Measurements from ENCODE around the gene UBE2U. TPM values are rescaled to one million over a fixed set of nuclear protein-coding genes. Genes with fewer than 3 reads are reported as not detected.

Gene UBE2U
- polyA plus RNA-seq, 1 donor (not counting 4 experiments of a cell fraction or from before 2014, with no cell fraction given) = not detected

GRCh38 chr1:64245495-64245894, 42.1 kb downstream of the UBE2U start:
- TF ChIP-seq, protein P1, sequence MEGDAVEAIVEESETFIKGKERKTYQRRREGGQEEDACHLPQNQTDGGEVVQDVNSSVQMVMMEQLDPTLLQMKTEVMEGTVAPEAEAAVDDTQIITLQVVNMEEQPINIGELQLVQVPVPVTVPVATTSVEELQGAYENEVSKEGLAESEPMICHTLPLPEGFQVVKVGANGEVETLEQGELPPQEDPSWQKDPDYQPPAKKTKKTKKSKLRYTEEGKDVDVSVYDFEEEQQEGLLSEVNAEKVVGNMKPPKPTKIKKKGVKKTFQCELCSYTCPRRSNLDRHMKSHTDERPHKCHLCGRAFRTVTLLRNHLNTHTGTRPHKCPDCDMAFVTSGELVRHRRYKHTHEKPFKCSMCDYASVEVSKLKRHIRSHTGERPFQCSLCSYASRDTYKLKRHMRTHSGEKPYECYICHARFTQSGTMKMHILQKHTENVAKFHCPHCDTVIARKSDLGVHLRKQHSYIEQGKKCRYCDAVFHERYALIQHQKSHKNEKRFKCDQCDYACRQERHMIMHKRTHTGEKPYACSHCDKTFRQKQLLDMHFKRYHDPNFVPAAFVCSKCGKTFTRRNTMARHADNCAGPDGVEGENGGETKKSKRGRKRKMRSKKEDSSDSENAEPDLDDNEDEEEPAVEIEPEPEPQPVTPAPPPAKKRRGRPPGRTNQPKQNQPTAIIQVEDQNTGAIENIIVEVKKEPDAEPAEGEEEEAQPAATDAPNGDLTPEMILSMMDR (optimal IDR thresholded peaks at IDR 0.05 in 1 of 3, IDR thresholded peaks at IDR 0.05 in 1 of 3, conservative IDR thresholded peaks at IDR 0.05 in 1 of 3; ENCODE audit: extremely low read depth in 1 of 3, insufficient read depth in 2 of 3, low read length in 3 of 3) = no peak
- TF ChIP-seq EZH2 (IDR thresholded peaks at IDR 0.05; ENCODE audit: low read length) = no peak
- Histone ChIP-seq H3K36me3 (ENCODE audit: control insufficient read depth in 2 of 2, extremely low read depth in 1 of 2, insufficient read depth in 2 of 2, low read length in 2 of 2) (no peaks in the 10 kb centered on the region), H2AFZ (ENCODE audit: control insufficient read depth, low read length) (peak overlapping the region; percentile 6), H3K4me2 (ENCODE audit: control insufficient read depth, extremely low read depth, insufficient read depth, low read depth, low read length) (no peak overlapping the region), H3K4me1 (ENCODE audit: control insufficient read depth, extremely low read depth, insufficient read depth, low read length) (no peaks in the 10 kb centered on the region), H3K9me3 (ENCODE audit: control insufficient read depth, low read depth, low read length) (no peaks in the 10 kb centered on the region), H3K27me3 (ENCODE audit: control insufficient read depth, extremely low read depth, insufficient read depth, low read length) (no peaks in the 10 kb centered on the region), H4K20me1 (ENCODE audit: control insufficient read depth, extremely low read depth, insufficient read depth, low read length) (no peaks in the 10 kb centered on the region), H3K9ac (ENCODE audit: control insufficient read depth, extremely low read depth, insufficient read depth, low read length) (no peak overlapping the region), H3K4me3 (ENCODE audit: control insufficient read depth in 2 of 3, extremely low read depth in 1 of 3, insufficient read depth in 2 of 3, low read depth in 1 of 3, low read length in 3 of 3) (no peak overlapping the region), H3K79me2 (ENCODE audit: control insufficient read depth, insufficient read depth, low read length) (no peaks in the 10 kb centered on the region), H3K27ac (ENCODE audit: control insufficient read depth, insufficient read depth, low read length) (no peak overlapping the region), H3K9me1 (ENCODE audit: control insufficient read depth, extremely low read depth, insufficient read depth, low read length) (no peaks in the 10 kb centered on the region)
- DNase-seq (ENCODE audit: low read depth, low spot score) (no peak), FAIRE-seq (peak; percentile 41)
- dilution Hi-C loops (cut with MboI; ENCODE audit: extremely low pct_ligation_motif_present, low sequenced_read_pairs) = loop anchor here (25.0 kb wide), 1 partner anchor 658 kb away; the partner anchor contains the start of gene PGM1

- dilution Hi-C loops (cut with MboI; ENCODE audit: extremely low pct_ligation_motif_present, low sequenced_read_pairs) = loop anchor here (25.0 kb wide), 1 partner anchor 659 kb away; the partner anchor contains the start of gene PGM1
- no peak overlapping the region for H3K4me3 ChIP-seq (ENCODE audit: control insufficient read depth in 2 of 3, extremely low read depth in 1 of 3, insufficient read depth in 2 of 3, low read depth in 1 of 3, low read length in 3 of 3)
- no peaks in the 10 kb centered on the region for H3K36me3 ChIP-seq (ENCODE audit: control insufficient read depth in 2 of 2, extremely low read depth in 1 of 2, insufficient read depth in 2 of 2, low read length in 2 of 2)
- no peak for TF ChIP-seq EZH2 (IDR thresholded peaks at IDR 0.05; ENCODE audit: low read length)
- TF ChIP-seq, protein P1 (optimal IDR thresholded peaks at IDR 0.05 in 1 of 3, IDR thresholded peaks at IDR 0.05 in 1 of 3, conservative IDR thresholded peaks at IDR 0.05 in 1 of 3; ENCODE audit: extremely low read depth in 1 of 3, insufficient read depth in 2 of 3, low read length in 3 of 3) = peak in 2 of 3 experiments; percentile 42 to 47
- no peak overlapping the region for H3K9ac ChIP-seq (ENCODE audit: control insufficient read depth, extremely low read depth, insufficient read depth, low read length)
- H3K4me1 ChIP-seq (ENCODE audit: control insufficient read depth, extremely low read depth, insufficient read depth, low read length) = no peaks in the 10 kb centered on the region
- H3K9me1 ChIP-seq (ENCODE audit: control insufficient read depth, extremely low read depth, insufficient read depth, low read length) = no peaks in the 10 kb centered on the region
- no peaks in the 10 kb centered on the region for H4K20me1 ChIP-seq (ENCODE audit: control insufficient read depth, extremely low read depth, insufficient read depth, low read length)
- FAIRE-seq = peak; percentile 44
- no peak overlapping the region for H2AFZ ChIP-seq (ENCODE audit: control insufficient read depth, low read length)
- no peaks in the 10 kb centered on the region for H3K9me3 ChIP-seq (ENCODE audit: control insufficient read depth, low read depth, low read length)
- no peak overlapping the region for H3K4me2 ChIP-seq (ENCODE audit: control insufficient read depth, extremely low read depth, insufficient read depth, low read depth, low read length)
- H3K27me3 ChIP-seq (ENCODE audit: control insufficient read depth, extremely low read depth, insufficient read depth, low read length) = no peaks in the 10 kb centered on the region
- H3K79me2 ChIP-seq (ENCODE audit: control insufficient read depth, insufficient read depth, low read length) = no peaks in the 10 kb centered on the region
- no peak overlapping the region for H3K27ac ChIP-seq (ENCODE audit: control insufficient read depth, insufficient read depth, low read length)
- peak; percentile 15 for DNase-seq (ENCODE audit: low read depth, low spot score)
Observed at GRCh38 chr1:64246294-64246917, 43.0 kb downstream of the UBE2U start.

All from keratinocyte (primary cell).